GM18517 (cell line): Measurements from ENCODE around the gene APOBEC3F.
"Not testable (repeated sequence)": the region's sequence is repeated elsewhere in the genome, so short reads cannot be mapped to it uniquely, and the experiment has no call there.

ENCODE experiments used
- ATAC-seq: cut with Tn5 transposase; IDR thresholded peaks from one replicate; pipeline ENCODE4 v1.9.1; 2021; ENCODE audit warnings: mild to moderate bottlenecking, moderate library complexity; ENCODE audit not compliant: unreplicated experiment

APOBEC3F gene

DNA sequence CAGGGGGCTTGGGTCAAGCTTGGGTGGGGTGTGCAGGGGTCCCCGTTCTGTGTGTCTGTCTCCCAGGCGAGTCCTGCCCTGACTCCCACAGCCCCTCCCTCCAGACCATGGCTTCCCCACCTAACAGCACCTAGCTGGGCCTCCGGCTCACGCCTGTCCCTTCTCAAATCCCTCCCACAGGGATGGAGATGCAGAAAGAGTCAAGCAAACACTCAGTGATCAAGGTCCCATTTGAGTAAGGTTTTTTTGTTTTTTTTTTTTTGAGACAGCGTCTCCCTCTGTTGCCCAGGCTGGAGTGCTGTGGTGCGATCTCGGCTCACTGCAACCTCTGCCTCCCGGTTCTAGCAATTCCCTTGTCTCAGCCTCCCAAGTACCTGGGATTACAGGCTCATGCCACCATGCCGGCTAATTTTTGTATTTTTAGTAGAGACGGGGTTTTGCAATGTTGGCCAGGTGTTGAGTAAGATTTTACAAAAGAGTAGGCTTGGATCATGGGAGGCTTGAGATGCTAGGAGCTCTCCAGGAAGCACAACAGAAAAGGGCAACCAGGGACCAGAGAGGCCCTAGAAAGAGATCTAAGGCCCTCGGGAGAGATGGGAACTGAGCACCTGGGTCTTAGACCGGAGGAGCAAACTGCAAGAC is 14.0 kb upstream of the APOBEC3F start:
- ATAC-seq, result no peak

DNA sequence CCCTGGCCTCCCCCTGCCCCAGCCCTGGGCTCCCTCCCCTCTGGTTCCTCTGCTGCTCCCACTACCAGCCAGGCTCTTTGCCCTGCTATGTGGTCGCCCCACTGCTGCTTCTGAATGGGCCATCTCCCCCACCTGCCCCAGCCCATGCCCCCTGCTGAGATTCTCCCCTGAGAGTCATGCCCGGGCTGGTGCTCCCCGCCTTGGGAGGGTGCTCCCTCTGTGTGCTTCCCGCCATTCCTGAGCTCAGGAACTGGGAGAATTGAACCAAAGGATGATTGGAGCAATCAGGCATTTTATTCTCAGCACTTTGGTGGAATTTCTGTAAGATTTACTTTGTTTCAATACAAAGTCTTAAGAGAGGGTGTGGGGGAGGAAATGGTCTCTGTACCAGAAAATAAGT is 12.9 kb upstream of the APOBEC3F start:
- no peak for ATAC-seq

DNA sequence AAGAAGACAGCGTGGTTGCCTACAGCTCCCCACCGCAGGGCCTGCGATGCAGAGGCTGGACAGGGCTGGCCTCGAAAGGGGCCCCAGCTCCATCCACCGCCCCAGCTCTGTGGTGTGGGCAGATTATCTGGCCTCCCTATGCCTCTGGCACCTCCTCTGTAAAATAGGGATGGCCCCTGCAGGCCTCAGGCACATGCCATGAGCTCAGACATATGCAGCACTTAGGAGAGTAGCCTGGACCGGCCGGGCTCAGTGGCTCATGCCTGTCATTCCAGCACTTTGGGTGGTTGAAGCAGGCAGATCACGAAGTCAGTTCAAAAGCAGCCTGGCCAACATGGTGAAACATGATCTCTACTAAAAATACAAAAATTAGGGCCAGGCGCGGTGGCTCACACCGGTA is 12.4 kb upstream of the APOBEC3F start:
- ATAC-seq, result no peak

DNA sequence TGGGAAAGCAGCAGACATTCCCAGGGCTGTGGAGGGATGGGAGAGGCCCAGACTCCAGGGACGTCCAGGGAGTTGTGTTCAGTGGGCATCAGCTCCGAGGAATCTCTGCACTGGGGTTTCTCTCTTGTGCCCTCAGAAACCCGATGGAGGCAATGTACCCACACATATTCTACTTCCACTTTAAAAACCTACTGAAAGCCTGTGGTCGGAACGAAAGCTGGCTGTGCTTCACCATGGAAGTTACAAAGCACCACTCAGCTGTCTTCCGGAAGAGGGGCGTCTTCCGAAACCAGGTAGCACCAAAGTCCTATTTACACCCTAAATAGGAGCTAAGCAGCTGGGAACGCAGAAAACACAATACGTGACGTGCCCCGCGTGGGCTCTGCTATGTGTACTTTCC is 11.4 kb upstream of the APOBEC3F start:
- ATAC-seq, result no peak

DNA sequence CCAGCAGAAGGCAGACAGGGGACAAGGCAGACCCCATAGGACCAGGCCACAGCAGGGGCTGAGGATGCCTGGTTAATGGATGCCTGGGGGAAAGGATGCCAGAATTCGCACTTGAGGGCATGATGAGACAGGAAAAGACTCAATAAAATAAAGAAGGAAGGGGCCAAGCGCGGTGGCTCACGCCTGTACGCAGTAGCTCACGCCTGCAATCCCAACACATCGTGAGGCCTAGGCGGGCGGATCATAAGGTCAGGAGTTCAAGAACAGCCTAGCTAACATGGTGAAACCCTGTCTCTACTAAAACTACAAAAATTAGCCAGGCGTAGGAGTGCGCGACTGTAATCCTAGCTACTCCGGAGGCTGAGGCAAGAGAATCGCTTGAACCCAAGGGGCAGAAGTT is 10.0 kb upstream of the APOBEC3F start:
- no peak for ATAC-seq

DNA sequence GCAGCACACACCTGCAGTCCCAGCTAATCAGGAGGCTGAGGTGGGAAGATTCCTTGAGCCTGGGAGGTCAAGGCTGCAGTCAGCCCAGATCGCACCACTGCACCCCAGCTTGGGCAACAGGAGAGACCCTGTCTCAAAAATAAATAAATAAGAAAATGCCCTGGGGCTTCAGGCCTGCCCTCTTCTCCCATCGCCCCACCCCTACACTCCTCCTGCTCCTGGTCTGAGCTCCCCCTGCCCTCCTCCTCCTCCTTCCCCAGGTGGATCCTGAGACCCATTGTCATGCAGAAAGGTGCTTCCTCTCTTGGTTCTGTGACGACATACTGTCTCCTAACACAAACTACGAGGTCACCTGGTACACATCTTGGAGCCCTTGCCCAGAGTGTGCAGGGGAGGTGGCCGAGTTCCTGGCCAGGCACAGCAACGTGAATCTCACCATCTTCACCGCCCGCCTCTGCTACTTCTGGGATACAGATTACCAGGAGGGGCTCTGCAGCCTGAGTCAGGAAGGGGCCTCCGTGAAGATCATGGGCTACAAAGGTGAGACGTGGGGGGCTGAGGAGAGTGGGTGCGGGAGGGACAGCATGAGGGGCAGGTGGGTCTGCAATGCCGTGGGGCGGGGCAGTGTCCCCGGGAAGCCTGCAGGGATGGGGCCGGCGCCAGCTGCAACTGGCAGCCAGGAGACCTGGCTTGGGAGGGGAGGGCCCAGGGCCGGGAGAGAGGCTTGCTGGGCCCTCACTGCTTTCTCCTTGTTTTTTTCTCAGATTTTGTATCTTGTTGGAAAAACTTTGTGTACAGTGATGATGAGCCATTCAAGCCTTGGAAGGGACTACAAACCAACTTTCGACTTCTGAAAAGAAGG is 9.0 kb upstream of the APOBEC3F start:
- ATAC-seq, result not testable (repeated sequence)

DNA sequence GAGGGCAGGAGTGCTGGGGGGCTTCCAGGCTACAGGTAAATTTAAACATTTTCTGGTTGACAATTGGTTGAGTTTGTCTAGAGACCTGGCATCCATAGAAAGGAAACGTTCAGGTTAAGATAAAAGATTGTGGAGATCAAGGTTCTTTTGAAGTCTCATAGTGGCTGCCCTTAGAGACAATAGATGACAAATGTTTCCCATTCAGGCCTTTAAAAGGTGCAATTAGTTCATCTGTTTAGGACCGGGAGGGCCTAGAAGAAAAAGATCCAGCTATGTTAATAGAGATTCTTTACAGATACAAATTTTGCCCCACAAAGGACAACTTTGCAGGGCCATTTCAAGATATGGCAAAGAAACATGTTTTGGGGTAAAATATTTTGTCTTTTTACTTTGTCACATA is 3.6 kb upstream of the APOBEC3F start:
- ATAC-seq, result not testable (repeated sequence)

DNA sequence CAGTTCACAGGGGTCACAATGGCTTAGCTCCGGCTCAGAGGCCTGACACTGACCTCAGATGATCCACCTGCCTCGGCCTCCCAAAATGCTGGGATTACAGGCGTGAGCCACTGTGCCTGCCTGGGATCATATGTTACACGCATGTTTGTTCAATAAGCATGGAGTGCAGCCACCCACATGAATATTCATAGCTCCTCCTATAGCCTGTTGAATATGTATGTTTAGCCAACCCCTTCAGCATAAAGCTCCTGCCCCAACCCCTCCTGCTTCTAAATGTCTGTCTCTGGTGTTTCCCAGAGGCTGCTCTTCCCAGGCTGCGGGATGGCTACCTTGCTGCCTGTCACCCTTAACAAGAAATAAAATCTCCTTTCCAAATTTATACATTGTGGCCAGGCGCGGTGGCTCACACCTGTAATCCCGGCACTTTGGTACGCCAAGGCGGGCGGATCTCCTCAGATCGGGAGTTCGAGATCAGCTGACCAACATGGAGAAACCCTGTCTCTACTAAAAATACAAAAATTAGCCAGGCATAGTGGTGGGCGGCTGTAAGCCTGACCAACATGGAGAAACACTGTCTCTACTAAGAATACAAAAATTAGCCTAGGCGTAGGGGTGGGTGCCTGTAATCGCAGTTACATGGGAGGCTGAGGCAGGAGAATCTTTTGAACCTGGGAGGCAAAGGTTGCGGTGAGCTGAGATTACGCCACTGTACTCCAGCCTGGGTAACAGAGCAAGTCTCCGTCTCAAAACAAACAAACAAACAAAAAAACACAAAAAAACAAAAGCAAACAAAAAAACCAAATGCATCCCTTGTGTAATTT is 1.1 kb upstream of the APOBEC3F start:
- ATAC-seq, result no peak

DNA sequence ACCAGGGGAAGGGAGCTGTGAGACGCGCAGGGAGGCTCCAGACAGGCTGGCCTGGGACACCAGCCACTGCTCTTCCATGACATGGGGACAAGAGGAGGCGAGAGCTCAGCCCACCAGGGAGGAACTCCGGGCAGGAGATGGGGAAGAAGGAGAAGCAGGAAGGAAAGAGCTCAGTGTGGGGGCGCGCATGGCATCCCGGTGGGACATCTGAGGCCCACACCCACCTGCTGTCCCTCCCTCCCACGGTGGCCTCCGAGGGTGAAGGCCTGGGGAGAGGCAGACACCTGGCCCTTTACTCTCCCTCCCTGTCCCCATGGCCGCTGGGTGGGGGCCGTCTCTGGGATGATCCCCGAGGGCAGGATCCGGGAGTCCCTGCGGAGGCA is 518 bp upstream of the APOBEC3F start:
- peak; percentile 13 for ATAC-seq

DNA sequence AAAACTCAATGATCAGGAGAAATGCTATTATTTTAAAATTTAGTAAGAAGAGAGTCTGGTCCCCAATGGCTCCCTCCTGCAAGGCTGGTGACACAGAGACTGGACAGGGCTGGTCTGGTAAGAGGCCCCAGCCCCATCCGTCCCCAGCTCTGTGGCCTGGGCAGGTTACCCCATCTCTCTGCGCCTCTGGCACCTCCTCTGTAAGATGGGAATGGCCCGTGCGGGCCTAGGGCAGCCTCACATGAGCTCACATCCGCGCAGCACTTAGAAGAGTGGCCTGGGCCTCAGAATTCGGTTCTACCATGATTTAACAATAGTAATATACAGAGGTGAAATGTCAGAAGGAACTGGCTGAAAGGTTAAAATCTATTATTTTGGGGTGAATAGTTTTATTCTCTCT is 1.2 kb downstream of the APOBEC3F start:
- no peak for ATAC-seq

DNA sequence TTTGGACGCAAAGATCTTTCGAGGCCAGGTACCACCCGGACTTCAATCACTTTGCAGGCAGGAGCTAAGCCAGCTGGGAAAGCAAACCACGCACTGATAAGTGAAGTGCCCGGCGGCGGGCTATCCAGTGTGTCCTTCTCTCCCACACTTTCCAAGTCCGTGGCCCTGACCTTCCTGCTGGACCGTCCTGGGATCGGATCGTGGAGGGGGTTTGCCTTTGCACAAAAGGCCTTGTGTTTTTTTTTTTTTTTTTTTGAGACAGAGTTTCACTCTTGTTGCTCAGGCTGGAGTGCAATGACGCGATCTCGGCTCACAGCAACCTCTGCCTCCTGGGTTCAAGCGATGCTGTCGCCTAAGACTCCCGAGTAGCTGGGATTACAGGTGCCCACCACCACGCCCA is 2.4 kb downstream of the APOBEC3F start:
- not testable (repeated sequence) for ATAC-seq

DNA sequence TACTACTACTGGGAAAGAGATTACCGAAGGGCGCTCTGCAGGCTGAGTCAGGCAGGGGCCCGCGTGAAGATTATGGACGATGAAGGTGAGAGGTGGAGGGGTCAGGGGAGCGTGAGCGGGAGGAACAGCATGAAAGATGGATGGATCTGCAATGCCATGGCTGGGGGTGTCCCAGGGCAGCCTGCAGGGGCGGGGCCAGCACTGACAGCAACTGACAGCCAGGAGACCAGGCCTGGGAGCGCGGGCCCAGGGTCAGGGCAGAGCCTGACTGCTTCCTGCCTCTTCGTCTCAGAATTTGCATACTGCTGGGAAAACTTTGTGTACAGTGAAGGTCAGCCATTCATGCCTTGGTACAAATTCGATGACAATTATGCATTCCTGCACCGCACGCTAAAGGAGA is 4.5 kb downstream of the APOBEC3F start:
- ATAC-seq, result not testable (repeated sequence)

DNA sequence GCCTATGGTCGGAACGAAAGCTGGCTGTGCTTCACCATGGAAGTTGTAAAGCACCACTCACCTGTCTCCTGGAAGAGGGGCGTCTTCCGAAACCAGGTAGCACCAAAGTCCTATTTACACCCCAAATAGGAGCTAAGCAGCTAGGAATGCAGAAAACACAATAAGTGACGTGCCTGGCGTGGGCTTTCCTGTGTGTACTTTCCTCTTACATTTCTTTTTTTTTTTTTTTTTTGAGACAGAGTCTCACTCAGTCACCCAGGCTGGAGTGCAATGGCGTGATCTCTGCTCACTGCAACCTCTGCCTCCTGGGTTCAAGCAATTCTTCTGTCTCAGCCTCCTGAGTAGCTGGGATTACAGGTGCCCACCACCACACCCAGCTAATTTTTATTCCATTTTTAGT is 8.8 kb downstream of the APOBEC3F start:
- not testable (repeated sequence) for ATAC-seq

DNA sequence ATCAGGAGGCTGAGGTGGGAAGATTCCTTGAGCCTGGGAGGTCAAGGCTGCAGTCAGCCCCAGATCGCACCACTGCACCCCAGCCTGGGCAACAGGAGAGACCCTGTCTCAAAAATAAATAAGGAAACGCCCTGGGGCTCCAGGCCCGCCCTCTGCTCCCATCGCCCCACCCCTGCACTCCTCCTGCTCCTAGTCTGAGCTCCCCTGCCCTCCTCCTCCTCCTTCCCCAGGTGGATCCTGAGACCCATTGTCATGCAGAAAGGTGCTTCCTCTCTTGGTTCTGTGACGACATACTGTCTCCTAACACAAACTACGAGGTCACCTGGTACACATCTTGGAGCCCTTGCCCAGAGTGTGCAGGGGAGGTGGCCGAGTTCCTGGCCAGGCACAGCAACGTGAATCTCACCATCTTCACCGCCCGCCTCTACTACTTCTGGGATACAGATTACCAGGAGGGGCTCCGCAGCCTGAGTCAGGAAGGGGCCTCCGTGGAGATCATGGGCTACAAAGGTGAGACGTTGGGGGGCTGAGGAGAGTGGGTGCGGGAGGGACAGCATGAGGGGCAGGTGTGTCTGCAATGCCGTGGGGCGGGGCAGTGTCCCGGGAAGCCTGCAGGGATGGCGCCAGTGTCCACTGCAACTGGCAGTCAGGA is 11.3 kb downstream of the APOBEC3F start:
- ATAC-seq, result not testable (repeated sequence)

DNA sequence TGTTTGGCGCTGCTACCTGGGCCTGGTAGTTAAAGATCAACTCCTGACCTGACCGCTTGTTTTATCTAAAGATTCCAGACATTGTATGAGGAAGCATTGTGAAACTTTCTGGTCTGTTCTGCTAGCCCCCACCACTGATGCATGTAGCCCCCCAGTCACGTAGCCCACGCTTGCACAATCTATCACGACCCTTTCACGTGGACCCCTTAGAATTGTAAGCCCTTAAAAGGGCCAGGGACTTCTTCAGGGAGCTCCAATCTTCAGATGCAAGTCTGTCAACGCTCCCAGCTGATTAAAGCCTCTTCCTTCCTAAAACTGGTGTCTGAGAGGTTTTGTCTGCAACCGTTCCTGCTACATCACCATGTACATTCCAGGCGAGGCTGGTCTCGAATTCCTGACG is 15.0 kb downstream of the APOBEC3F start:
- ATAC-seq, result no peak

DNA sequence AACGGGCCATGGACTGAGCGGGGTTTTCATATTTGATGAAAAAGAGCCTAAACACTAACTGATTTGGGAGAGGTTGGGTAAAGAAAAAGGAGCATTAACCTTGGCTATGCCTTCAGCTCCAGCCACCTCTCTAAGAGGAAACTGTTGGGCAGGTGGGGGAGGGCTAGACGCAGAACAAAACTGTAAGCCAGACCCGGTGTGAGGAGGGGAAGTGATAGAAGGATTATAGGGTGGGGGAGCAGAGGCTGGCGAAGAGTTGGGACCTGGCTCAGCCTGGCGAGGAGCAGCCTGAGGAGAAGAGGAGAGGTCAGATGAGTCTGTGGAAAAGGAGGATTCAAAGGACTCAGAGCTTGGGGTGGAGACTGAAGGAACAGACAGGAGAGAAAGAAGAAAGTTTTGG is 20.6 kb downstream of the APOBEC3F start:
- ATAC-seq, result not testable (repeated sequence)

DNA sequence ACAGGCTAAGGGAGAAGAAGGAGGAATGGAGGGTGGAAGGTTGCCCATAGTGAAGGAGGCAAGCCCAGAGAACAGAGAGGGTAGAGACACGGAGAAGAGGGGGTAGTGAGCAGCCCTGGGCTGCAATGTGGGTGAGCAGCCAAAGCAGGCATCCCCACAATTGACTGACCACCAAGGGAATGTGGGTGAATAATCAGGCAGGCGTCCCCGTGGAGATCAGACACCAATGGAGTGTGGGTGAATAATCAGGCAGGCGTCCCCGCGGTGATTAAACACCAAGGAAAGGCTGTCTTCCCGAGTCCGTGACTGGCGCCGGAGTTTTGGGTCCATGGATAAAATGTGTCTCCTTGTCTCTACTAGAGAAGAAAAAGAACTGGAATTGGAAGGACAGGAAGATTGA is 21.3 kb downstream of the APOBEC3F start:
- ATAC-seq, result not testable (repeated sequence)

DNA sequence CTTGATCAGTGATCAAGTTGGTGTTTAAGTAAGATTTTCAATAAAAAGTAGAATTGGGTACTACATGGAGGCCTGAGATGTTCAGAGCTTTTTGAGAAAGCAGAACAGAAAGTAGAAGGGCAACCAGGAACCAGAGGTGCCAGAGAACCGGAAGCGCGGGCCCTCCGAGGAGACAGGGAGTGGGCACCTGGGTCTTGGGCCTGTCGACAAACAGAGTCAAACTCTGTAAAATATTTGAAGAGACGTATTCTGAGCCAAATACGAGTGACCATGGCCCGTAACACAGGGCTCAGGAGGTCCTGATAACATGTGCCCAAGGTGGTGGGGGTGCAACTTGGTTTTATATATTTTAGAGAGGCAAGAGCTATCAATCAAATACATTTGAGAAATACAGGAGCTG is 23.2 kb downstream of the APOBEC3F start:
- not testable (repeated sequence) for ATAC-seq

DNA sequence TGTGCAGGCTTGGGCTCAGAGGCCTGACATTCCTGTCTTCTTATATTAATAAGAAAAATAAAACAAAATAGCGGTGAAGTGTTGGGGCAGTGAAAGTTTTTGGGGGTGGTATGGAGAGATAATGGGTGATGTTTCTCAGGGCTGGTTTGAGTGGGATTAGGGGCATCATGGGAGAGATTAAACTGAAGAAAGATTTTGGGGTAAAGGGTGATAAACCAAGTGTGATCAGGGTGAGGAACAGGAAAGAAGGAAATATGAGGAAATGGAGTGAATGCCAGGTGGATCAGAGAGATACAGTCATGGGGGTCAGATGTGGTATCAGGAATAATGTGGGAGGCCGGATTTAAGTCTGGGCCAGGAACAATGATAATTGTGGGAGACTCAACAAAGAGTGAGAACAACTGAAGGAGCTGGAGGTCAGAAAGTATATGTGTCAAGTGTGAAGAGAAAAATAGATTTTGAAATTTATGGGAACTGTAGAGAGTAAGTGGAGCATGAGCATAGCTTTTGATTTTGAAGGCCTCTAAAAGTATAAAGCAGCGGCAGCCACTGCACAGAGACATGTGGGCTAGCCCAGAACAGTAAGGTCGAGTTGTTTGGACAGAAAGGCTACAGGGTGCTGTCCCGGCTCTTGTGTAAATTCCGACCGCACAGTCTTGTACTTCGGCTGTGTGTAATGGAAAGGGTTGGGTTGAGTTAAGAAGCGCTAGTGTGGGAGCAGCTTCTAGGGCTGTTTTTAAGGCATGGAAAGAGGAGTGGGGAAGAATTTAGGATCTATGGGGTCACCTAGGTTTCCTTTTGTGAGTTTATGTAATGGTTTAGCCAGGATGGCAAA is 26.0 kb downstream of the APOBEC3F start:
- ATAC-seq, result not testable (repeated sequence)
